HUES48 (cell line): Measurements from ENCODE around the gene ARHGAP31.
"Not testable (repeated sequence)": the region's sequence is repeated elsewhere in the genome, so short reads cannot be mapped to it uniquely, and the experiment has no call there.

ENCODE experiments used
- H3K27ac ChIP-seq: one replicate; pipeline ENCODE4 v1.7.0; 2013; ENCODE audit warnings: low read depth, low read length, inconsistent platforms
- H3K27me3 ChIP-seq: 2 replicates; pipeline ENCODE4 v1.6.1; 2013; ENCODE audit warnings: mild to moderate bottlenecking, low read length; ENCODE audit not compliant: control insufficient read depth, insufficient read depth
- H3K36me3 ChIP-seq: 2 replicates; pipeline ENCODE4 v1.6.1; 2013; ENCODE audit warnings: low read length; ENCODE audit not compliant: control insufficient read depth, insufficient read depth
- H3K4me1 ChIP-seq: 2 replicates; pipeline ENCODE4 v1.6.1; 2013; ENCODE audit warnings: mild to moderate bottlenecking, low read length; ENCODE audit not compliant: control insufficient read depth, insufficient read depth
- H3K4me3 ChIP-seq: 2 replicates; pipeline ENCODE4 v1.5.1; 2013; ENCODE audit warnings: mild to moderate bottlenecking, low read depth, low read length
- H3K9ac ChIP-seq: 2 replicates; pipeline ENCODE4 v1.6.1; 2013; ENCODE audit warnings: mild to moderate bottlenecking, low read depth, low read length, moderate library complexity
- H3K9me3 ChIP-seq: 2 replicates; pipeline ENCODE4 v1.6.1; 2013; ENCODE audit warnings: low read length; ENCODE audit not compliant: control insufficient read depth, insufficient read depth

ARHGAP31 gene

GRCh38 chr3:119364401-119364800, 70.2 kb downstream of the ARHGAP31 start:
- H3K27me3 ChIP-seq = no peaks in the 10 kb centered on the region
- H3K9ac ChIP-seq = no peak overlapping the region
- H3K36me3 ChIP-seq = no peaks in the 10 kb centered on the region
- peaks cover 27% of the 10 kb centered on the region for H3K4me1 ChIP-seq
- no peak overlapping the region for H3K27ac ChIP-seq
- H3K4me3 ChIP-seq = no peak overlapping the region
- H3K9me3 ChIP-seq = no peaks in the 10 kb centered on the region

GRCh38 chr3:119365418-119365817, 71.2 kb downstream of the ARHGAP31 start:
- no peaks in the 10 kb centered on the region for H3K27me3 ChIP-seq
- H3K4me3 ChIP-seq = no peak overlapping the region
- H3K9ac ChIP-seq = no peak overlapping the region
- no peaks in the 10 kb centered on the region for H3K36me3 ChIP-seq
- no peaks in the 10 kb centered on the region for H3K9me3 ChIP-seq
- H3K4me1 ChIP-seq = peaks cover 17% of the 10 kb centered on the region
- H3K27ac ChIP-seq = no peak overlapping the region

- Histone ChIP-seq H3K9ac (no peak overlapping the region), H3K36me3 (no peaks in the 10 kb centered on the region)
Observed at GRCh38 chr3:119367000-119367399, 72.8 kb downstream of the ARHGAP31 start.

GRCh38 chr3:119368298-119368697, 74.1 kb downstream of the ARHGAP31 start:
- Histone ChIP-seq H3K9ac (no peak overlapping the region), H3K27ac (no peak overlapping the region), H3K4me1 (peaks cover 3% of the 10 kb centered on the region; the same call in 1 of the 2 replicates), H3K4me3 (no peak overlapping the region), H3K9me3 (no peaks in the 10 kb centered on the region), H3K27me3 (no peaks in the 10 kb centered on the region), H3K36me3 (no peaks in the 10 kb centered on the region)

More at GRCh38 chr3:119367000-119367399, 72.8 kb downstream of the ARHGAP31 start:
- peaks cover 3% of the 10 kb centered on the region; the same call in 1 of the 2 replicates for H3K4me1 ChIP-seq
- no peaks in the 10 kb centered on the region for H3K9me3 ChIP-seq
- H3K27ac ChIP-seq = no peak overlapping the region
- H3K27me3 ChIP-seq = no peaks in the 10 kb centered on the region
- no peak overlapping the region for H3K4me3 ChIP-seq

GRCh38 chr3:119371786-119372185, 77.6 kb downstream of the ARHGAP31 start:
- not testable (repeated sequence) for H3K27me3 ChIP-seq, H3K4me1 ChIP-seq, H3K27ac ChIP-seq, H3K4me3 ChIP-seq, H3K9ac ChIP-seq, H3K9me3 ChIP-seq, H3K36me3 ChIP-seq

- Histone ChIP-seq H3K36me3 (no peaks in the 10 kb centered on the region), H3K27ac (no peak overlapping the region), H3K27me3 (no peaks in the 10 kb centered on the region), H3K4me3 (no peak overlapping the region), H3K9me3 (no peaks in the 10 kb centered on the region), H3K4me1 (no peaks in the 10 kb centered on the region), H3K9ac (no peak overlapping the region)
Observed at GRCh38 chr3:119375106-119375505, 80.9 kb downstream of the ARHGAP31 start.

- Histone ChIP-seq H3K4me1 (no peaks in the 10 kb centered on the region; the same call in 1 of the 2 replicates), H3K27ac (no peak overlapping the region)
Observed at GRCh38 chr3:119375510-119375909, 81.3 kb downstream of the ARHGAP31 start.

GRCh38 chr3:119376758-119377157, 82.6 kb downstream of the ARHGAP31 start:
- H3K4me3 ChIP-seq = no peak overlapping the region
- no peaks in the 10 kb centered on the region for H3K9me3 ChIP-seq
- H3K4me1 ChIP-seq = no peaks in the 10 kb centered on the region; the same call in 1 of the 2 replicates
- H3K9ac ChIP-seq = no peak overlapping the region
- H3K27ac ChIP-seq = no peak overlapping the region
- no peaks in the 10 kb centered on the region for H3K36me3 ChIP-seq
- no peaks in the 10 kb centered on the region for H3K27me3 ChIP-seq

More at GRCh38 chr3:119375510-119375909, 81.3 kb downstream of the ARHGAP31 start:
- Histone ChIP-seq H3K4me3 (no peak overlapping the region), H3K9me3 (no peaks in the 10 kb centered on the region), H3K27me3 (no peaks in the 10 kb centered on the region), H3K36me3 (no peaks in the 10 kb centered on the region), H3K9ac (no peak overlapping the region)

- H3K9me3 ChIP-seq = no peaks in the 10 kb centered on the region
- H3K4me3 ChIP-seq = no peak overlapping the region
- H3K4me1 ChIP-seq = no peaks in the 10 kb centered on the region; the same call in 1 of the 2 replicates
- H3K36me3 ChIP-seq = no peaks in the 10 kb centered on the region
- H3K27ac ChIP-seq = no peak overlapping the region
- H3K27me3 ChIP-seq = no peaks in the 10 kb centered on the region
- H3K9ac ChIP-seq = no peak overlapping the region
Observed at GRCh38 chr3:119378259-119378803, 84.1 kb downstream of the ARHGAP31 start.

GRCh38 chr3:119380697-119381096, 86.5 kb downstream of the ARHGAP31 start:
- H3K9ac ChIP-seq = no peak overlapping the region
- no peak overlapping the region for H3K27ac ChIP-seq
- H3K9me3 ChIP-seq = no peaks in the 10 kb centered on the region
- H3K4me3 ChIP-seq = no peak overlapping the region
- no peaks in the 10 kb centered on the region for H3K27me3 ChIP-seq
- no peaks in the 10 kb centered on the region for H3K36me3 ChIP-seq
- H3K4me1 ChIP-seq = no peaks in the 10 kb centered on the region; the same call in 1 of the 2 replicates

- Histone ChIP-seq H3K27me3 (no peaks in the 10 kb centered on the region), H3K4me1 (no peaks in the 10 kb centered on the region; the same call in 1 of the 2 replicates), H3K9me3 (no peaks in the 10 kb centered on the region), H3K36me3 (no peaks in the 10 kb centered on the region), H3K9ac (no peak overlapping the region), H3K27ac (no peak overlapping the region), H3K4me3 (no peak overlapping the region)
Observed at GRCh38 chr3:119382134-119382533, 88.0 kb downstream of the ARHGAP31 start.
